HEK293 (cell line): ENCODE measurements around the gene SARNP.
"Not testable (repeated sequence)": the region's sequence is repeated elsewhere in the genome, so short reads cannot be mapped to it uniquely, and the experiment has no call there.

Source experiments
- CTCF ChIA-PET: fragments of 350-600 bp; formaldehyde crosslinking; extraction: SDS; loops from one replicate; lab custom pipeline; 2021; ENCODE audit warnings: antibody characterized with exemption; lab: Yijun Ruan, JAX
- POLR2A ChIA-PET: fragments of 300-600 bp; formaldehyde crosslinking; extraction: SDS; loops from one replicate; lab custom pipeline; 2020; ENCODE audit warnings: antibody characterized with exemption, inconsistent platforms; lab: Yijun Ruan, JAX
- H3K27ac ChIP-seq: fragments of 200-500 bp; sonication (Bioruptor generic); 2 replicates; pipeline ENCODE4 v1.5.1; 2014; ENCODE audit warnings: low read depth, low read length, control low read depth, inconsistent platforms; ENCODE audit errors: extremely low read depth
- H3K36me3 ChIP-seq, 2 experiments: fragments of 200-500 bp in 1 of 2; sonication (Bioruptor generic) in 1 of 2; 1 replicate in 1 of 2; 2 replicates in 1 of 2; pipeline ENCODE4 v1.5.1; 2014 to 2017; ENCODE audit warnings: inconsistent platforms in 2 of 2, low read length in 2 of 2; ENCODE audit not compliant: control insufficient read depth in 2 of 2, insufficient read depth in 1 of 2
- H3K4me1 ChIP-seq: fragments of 200-500 bp; sonication (Bioruptor generic); 2 replicates; pipeline ENCODE4 v1.5.1; 2014; ENCODE audit warnings: mild to moderate bottlenecking, low read length, inconsistent platforms; ENCODE audit not compliant: control insufficient read depth, insufficient read depth
- H3K4me3 ChIP-seq: 2 replicates; pipeline ENCODE4 v1.5.1; 2011; ENCODE audit warnings: low read depth, mild to moderate bottlenecking, control low read depth, low read length, moderate library complexity
- H3K9me3 ChIP-seq: fragments of 200-500 bp; sonication (Bioruptor generic); 2 replicates; pipeline ENCODE4 v1.5.1; 2014; ENCODE audit warnings: low read depth, low read length, inconsistent platforms; ENCODE audit not compliant: control insufficient read depth, insufficient read depth
- BCL11A ChIP-seq: fragments of 450-650 bp; formaldehyde crosslinking; IDR thresholded peaks from 2 replicates; pipeline ENCODE4 v1.5.1; 2016; ENCODE audit warnings: low read depth, missing biosample characterization, missing genetic modification characterization
- EGR2 ChIP-seq: fragments of 450-650 bp; formaldehyde crosslinking; IDR thresholded peaks from 2 replicates; pipeline ENCODE4 v1.5.1; 2016; ENCODE audit warnings: low read depth, missing biosample characterization, missing genetic modification characterization
- FEZF1 ChIP-seq: fragments of 450-650 bp; formaldehyde crosslinking; IDR thresholded peaks from 2 replicates; pipeline ENCODE4 v1.5.1; 2016; ENCODE audit warnings: missing biosample characterization, missing genetic modification characterization
- GLI2 ChIP-seq: fragments of 450-650 bp; formaldehyde crosslinking; IDR thresholded peaks from 2 replicates; pipeline ENCODE4; 2017; ENCODE audit warnings: missing biosample characterization, missing genetic modification characterization, low read depth, borderline replicate concordance
- KLF17 ChIP-seq: fragments of 450-650 bp; formaldehyde crosslinking; IDR thresholded peaks from 2 replicates; pipeline ENCODE4 v1.5.1; 2016; ENCODE audit warnings: missing biosample characterization, missing genetic modification characterization
- MYNN ChIP-seq: fragments of 450-650 bp; formaldehyde crosslinking; IDR thresholded peaks from 2 replicates; pipeline ENCODE4 v1.5.1; 2016; ENCODE audit warnings: missing biosample characterization, missing genetic modification characterization, borderline replicate concordance
- ZFP41 ChIP-seq: fragments of 450-650 bp; formaldehyde crosslinking; IDR thresholded peaks from 2 replicates; pipeline ENCODE4 v1.5.1; 2016; ENCODE audit warnings: missing biosample characterization, missing genetic modification characterization, borderline replicate concordance
- ZIC2 ChIP-seq: fragments of 450-650 bp; formaldehyde crosslinking; IDR thresholded peaks from 2 replicates; pipeline ENCODE4 v1.5.1; 2016; ENCODE audit warnings: missing biosample characterization, missing genetic modification characterization
- ZNF133 ChIP-seq: fragments of 450-650 bp; formaldehyde crosslinking; IDR thresholded peaks from 2 replicates; pipeline ENCODE4 v1.5.1; 2016; ENCODE audit warnings: missing biosample characterization, missing genetic modification characterization
- ZNF202 ChIP-seq: fragments of 450-650 bp; formaldehyde crosslinking; IDR thresholded peaks from 2 replicates; pipeline ENCODE4 v1.5.1; 2016; ENCODE audit warnings: missing biosample characterization, missing genetic modification characterization, borderline replicate concordance
- ZNF280D ChIP-seq: fragments of 450-650 bp; formaldehyde crosslinking; IDR thresholded peaks from 2 replicates; pipeline ENCODE4 v1.5.1; 2016; ENCODE audit warnings: missing biosample characterization, missing genetic modification characterization
- ZNF48 ChIP-seq: fragments of 450-650 bp; formaldehyde crosslinking; IDR thresholded peaks from 2 replicates; pipeline ENCODE4 v1.5.1; 2016; ENCODE audit warnings: missing biosample characterization, missing genetic modification characterization
- ZNF664 ChIP-seq: fragments of 450-650 bp; formaldehyde crosslinking; IDR thresholded peaks from 2 replicates; pipeline ENCODE4 v1.5.1; 2016; ENCODE audit warnings: missing biosample characterization, missing genetic modification characterization
- ZNF670 ChIP-seq: fragments of 450-650 bp; formaldehyde crosslinking; IDR thresholded peaks from 2 replicates; pipeline ENCODE4 v1.5.1; 2016; ENCODE audit warnings: missing biosample characterization, missing genetic modification characterization, low read depth
- ZNF677 ChIP-seq: fragments of 450-650 bp; IDR thresholded peaks from 2 replicates; pipeline ENCODE4 v1.5.0; 2018; ENCODE audit warnings: missing biosample characterization, mild to moderate bottlenecking, missing genetic modification characterization, moderate library complexity
- ZNF776 ChIP-seq: fragments of 450-650 bp; formaldehyde crosslinking; IDR thresholded peaks from 2 replicates; pipeline ENCODE4 v1.5.0; 2017; ENCODE audit warnings: missing biosample characterization, missing genetic modification characterization, borderline replicate concordance

Gene SARNP

GRCh38 chr12:55760663-55761062 lies 56.9 kb downstream of the SARNP start:
- H3K4me3 ChIP-seq = no peak overlapping the region
- peaks cover 47 to 79% of the 10 kb centered on the region in 2 experiments for H3K36me3 ChIP-seq
- no peaks in the 10 kb centered on the region for H3K9me3 ChIP-seq
- POLR2A ChIA-PET = no interaction called here
- CTCF ChIA-PET = no interaction called here
- peak; percentile 28; the same call in 1 of the 2 replicates for TF ChIP-seq ZNF664 (tag by site-specific recombination)
- no peak for TF ChIP-seq BCL11A (tag by site-specific recombination)
- TF ChIP-seq ZIC2 = no peak
- no peak for TF ChIP-seq ZFP41 (tag by site-specific recombination)
- no peak for TF ChIP-seq ZNF48 (tag by site-specific recombination)
- no peak overlapping the region for H3K27ac ChIP-seq
- H3K4me1 ChIP-seq = no peaks in the 10 kb centered on the region

GRCh38 chr12:55758575-55758974 lies 58.9 kb downstream of the SARNP start:
- H3K9me3 ChIP-seq, H3K4me1 ChIP-seq, H3K4me3 ChIP-seq, POLR2A ChIA-PET, H3K27ac ChIP-seq: not testable (repeated sequence)
- TF ChIP-seq ZNF280D = peak; percentile 59; the same call in 1 of the 2 replicates
- TF ChIP-seq ZNF776 (tag by site-specific recombination) = peak; percentile 87
- H3K36me3 ChIP-seq = peaks cover 43 to 88% of the 10 kb centered on the region in 2 experiments
- CTCF ChIA-PET = interaction anchor here (1.5 kb wide), 1 partner anchor 20 kb away, joined by 3 read pairs; no protein-coding TSS in a partner anchor

- ChIA-PET POLR2A (interaction anchor here (0.9 kb wide), 1 partner anchor 14 kb away, joined by 4 read pairs; no protein-coding TSS in a partner anchor), CTCF (interaction anchor here (1.1 to 1.7 kb wide), 2 partner anchors 20 to 283 kb away, joined by 4 to 5 read pairs; no protein-coding TSS in a partner anchor)
- TF ChIP-seq ZNF202 (tag by site-specific recombination) (no peak), ZNF133 (no peak), KLF17 (tag by site-specific recombination) (no peak), ZIC2 (no peak), GLI2 (tag by site-specific recombination) (no peak), ZNF670 (no peak), MYNN (tag by site-specific recombination) (no peak), FEZF1 (no peak), ZNF677 (tag by site-specific recombination) (no peak), EGR2 (tag by site-specific recombination) (no peak)
- Histone ChIP-seq H3K27ac (no peak overlapping the region), H3K4me3 (no peak overlapping the region), H3K4me1 (no peaks in the 10 kb centered on the region), H3K36me3 (peaks cover 42 to 90% of the 10 kb centered on the region in 2 experiments), H3K9me3 (no peaks in the 10 kb centered on the region)
These were observed 59.8 kb downstream of the SARNP start for GRCh38 chr12:55757701-55758100.
